DMS79 treated with DMSO at 0.1 percent for 48 hours (cell line): ENCODE data around the gene SIX3.

Source experiments
- DNase-seq: peaks from one replicate; lab custom pipeline; 2025; lab: John Stamatoyannopoulos, UW

SIX3 gene

DNA sequence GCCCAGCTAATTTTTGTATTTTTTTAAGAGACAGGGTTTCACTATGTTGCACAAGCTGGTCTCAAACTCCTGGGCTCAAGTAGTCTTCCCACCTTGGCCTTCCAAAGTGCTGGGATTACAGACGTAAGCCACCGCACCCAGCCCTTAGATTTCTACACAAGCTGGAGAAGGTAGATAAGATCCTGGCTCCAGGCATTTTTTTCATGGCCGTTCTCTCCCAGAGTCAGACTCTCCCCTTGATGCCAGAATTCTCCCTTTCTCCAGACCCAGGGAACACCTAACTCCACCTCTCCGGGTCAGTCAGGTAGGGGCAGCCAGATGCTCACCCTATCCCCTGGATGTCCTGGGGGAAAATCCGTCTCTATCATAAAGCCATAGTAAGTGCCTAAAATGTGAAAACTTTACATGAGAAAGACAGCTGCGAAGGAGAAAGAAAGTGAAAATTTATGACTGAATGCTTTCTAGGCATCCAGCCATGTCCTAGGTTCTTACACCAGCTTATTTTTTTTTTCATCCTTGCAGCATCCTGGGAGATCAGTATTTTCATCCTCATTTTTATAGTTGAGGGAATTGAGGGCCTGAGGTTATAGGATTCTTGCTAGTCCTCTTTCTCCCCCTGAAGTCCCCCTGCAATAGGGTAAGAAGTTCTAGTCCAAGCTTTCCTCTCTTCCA, 16.3 kb downstream of the SIX3 start:
- no peak for DNase-seq

GRCh38 chr2:44959855-44960254, 18.4 kb downstream of the SIX3 start:
- no peak for DNase-seq

DNA sequence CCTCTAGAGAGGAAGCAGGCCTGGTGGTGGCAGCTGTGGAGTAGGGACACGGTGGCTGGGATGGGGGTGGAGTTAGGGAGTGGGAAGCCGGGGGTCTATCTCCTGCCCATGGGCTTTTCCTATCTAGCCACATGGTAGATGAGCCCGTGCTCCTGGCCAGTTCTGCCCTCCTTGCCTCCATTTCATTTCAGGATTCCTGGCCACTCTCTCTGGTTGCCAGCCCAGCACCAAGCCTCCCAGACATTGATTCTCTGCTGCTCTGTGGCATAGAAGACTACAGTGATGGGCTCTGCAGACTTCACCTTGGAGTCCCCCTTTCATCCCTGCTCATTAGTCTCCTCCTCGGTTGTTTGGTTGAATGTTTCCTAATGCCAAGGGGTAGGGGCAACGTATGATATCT, 19.4 kb downstream of the SIX3 start:
- no peak for DNase-seq

GRCh38 chr2:44962176-44962695, 20.7 kb downstream of the SIX3 start:
- no peak for DNase-seq

DNA sequence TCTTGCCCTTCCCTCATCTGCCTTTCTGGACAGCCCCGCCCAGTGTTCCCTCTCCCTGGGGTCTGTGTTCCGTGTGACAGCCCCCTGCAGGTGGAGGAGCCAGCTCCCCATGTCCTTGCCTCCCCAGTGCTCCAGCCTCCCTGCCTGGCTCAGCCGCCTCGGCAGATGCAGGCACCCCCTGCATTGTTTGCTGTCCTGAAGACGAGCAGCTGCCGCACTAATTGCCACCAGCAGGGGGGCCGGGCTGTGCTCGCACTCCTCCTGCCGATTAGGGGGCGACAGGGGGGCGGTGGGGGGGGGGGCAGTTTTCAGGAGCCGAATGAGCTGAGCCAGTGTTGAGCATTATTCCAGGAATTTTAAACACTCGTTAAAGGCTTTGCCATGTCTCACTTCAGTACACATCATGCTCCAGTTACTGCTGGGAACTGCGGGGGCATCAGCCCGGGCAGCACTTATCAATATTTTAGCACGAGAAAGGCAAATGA, 23.3 kb downstream of the SIX3 start:
- DNase-seq: no peak

DNA sequence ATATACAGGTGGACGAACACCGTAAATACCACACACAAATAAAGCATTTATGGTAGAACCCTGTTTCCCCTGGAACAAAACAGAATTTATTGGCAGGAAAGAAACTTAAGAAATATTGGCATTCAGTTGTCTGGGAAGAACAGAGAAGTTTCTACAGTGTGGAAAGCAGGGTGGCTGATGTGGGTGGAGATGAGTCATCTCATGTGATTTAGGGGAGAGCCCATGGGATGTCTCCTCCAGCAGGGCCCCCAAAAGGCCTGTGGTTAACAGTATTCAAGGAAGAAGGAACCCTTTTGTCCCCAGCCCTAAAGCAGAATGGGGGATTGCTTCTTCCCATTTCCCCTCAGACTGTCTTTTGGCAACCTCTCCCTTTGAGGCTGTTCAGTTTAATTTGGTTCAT, 24.2 kb downstream of the SIX3 start:
- no peak for DNase-seq

GRCh38 chr2:44967056-44967455, 25.6 kb downstream of the SIX3 start:
- no peak for DNase-seq

DNA sequence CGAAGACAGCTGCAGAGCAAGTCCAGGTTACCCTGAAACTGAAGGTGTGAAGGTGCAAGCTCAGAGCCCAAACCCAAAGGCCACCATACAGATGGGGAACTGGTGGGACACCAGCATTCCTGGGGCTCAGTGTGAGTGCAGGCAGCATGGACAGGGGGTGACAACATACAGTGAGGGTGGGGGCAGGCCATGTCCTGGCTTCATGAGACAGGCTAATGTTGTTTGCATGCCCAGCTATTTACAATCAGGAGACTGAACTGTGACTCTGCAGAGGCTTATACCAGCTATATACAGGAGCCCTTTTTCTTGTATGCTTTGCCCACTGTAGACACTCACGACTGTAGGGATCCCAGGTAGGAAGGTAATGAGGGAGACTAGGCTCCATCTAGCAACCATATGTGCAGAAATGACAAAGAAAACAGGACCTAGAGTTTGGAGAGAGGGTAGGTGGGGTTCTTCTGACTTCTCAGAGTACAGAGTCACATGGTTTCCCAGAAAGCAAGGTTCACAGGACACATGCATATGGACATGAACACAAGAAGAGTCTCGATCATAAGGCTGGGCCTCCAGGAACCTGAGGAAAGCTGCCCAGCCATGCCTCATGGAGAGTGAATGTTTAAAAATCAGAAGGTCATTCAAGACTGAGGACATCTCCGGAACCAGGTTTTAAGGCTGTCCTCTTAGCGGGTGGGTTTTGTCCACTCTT, 26.4 kb downstream of the SIX3 start:
- DNase-seq: no peak

GRCh38 chr2:44969936-44970335, 28.4 kb downstream of the SIX3 start:
- no peak for DNase-seq

DNA sequence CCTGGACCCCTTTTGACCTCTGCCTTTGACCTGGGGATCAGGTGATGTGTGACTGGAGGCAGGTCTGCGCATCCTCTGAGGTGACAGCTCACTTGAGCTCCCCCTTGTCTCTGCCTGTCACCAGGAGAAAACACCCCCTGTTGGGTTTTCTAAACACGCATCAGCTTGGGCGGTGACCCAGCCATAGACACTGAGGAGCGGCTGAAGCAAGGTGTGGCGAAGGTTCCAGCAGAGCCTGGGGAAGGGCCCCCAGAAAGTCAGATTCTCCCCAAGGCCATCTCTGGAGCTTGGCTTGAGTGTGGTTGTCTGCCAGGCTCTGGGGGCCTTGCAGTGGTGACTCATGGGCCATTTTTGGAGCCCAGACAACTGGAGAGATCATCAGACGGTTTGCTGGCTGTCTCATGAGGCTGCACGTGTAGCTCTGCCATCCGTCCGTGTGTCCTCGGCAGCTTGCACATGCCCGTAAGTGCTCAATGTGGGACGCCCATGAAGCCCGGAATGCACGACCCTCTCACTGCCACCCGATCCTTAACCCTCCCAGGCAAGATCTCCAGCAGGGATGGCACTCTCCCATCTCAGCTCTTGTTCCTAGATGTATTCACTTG, 29.4 kb downstream of the SIX3 start:
- no peak for DNase-seq

DNA sequence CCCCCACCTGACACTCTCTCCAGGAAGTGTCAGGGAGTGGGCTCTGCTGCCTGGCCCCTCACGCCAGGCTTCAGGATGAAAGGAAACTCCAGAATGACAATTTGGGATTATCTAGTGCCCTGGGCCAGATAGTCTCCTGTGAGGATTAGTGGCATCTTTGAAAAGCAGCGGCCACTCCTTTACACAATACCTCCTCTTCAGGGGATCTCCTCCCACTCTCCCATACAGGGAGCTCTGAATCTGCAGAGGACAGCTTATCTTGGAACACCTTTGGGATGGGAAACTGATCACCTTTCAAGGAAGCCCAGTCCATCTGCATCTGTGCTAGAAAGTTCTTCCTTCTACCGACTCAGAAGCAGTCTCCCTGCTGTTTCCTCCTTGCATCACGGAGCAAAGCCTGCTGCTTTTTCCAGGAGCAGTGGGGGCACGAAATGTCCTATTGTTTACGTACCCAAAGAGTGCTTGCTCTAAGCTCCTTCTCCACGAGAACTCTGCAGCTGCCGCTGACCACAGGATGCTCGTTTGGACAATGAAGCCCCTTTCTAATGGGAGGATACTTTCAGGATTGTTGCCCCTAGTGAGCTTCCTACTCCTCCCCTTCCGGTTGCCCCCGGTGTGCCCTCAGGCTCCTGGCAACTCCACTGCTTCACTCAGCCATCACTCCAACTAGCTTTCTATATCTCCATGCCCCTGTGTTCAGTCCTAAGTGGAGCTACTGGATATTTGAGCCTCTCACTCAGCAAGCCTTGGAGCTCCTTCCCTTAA, 31.5 kb downstream of the SIX3 start:
- peak; percentile 76 for DNase-seq

DNA sequence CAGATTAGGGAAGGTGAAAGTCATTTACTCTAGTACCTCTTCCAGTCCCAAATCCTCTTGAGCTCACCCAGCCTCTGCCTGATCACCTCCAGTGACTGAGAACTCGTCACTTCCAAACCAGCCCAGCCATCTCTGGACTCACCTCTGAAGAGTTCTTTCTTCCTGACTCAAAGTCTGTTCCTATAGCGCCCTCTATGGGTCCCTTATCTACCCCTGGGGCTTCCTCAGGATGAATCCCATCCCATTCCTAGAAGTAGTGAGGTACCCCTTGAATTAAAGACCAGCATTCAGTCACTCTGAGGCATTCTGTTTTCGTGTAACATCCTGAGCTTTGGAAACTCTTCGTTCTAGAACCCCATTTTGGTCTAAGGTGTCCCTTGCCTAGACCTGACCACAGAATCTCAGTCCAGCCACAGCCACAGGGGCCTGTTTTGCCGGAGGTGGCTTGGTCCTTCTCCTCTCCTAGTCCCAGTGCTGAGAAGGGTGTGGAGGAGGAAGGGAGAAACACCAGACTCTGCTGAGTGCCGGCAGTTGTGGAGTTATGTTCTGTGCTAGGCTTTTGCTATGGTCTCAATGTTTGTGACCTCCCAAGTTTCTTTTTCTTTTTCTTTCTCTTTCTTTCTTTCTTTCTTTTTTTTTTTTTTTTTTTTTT, 32.7 kb downstream of the SIX3 start:
- peak; percentile 23 for DNase-seq

DNA sequence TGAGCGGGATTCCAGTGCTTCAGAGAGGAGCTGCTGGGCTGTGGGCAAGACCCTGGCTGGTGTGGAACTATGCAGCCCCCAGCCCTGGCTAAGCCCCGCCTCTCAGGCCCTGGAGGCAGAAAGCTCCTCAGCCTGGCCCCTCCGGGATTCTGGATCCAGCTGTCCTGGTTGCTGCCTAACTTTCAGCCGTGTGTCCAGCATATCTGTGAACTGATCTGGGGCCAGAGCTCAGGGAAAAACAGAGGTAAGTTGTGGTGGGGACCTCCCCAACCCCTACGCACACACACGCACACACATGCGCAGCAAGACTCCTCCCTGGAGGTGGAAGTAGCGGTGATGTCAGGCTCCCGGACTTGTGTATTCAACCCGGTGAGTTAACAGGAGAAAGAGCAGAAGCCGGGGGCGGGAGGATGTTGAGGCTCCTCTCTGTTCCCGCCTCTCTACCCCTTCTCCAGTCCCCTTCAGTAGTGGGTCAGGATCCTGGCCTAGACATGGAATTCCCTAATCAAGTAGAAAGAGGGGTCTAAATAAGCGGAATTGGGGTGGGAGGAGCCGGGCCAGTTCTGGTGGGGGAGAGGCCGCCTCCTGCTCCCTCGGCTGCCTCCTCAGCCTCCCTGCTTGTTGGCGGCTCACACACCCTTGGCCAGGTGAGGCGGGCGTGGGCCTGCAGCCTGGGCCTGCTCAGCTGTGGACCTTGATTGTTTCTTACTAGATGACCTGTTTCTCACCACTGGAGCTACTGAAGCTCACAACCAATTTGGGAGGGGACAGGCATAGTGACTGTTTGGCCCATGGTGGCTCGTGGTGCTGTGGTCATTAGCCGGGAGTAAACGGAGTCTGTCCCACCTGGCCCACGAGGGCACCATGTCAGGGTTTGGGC, 34.3 kb downstream of the SIX3 start:
- no peak for DNase-seq

DNA sequence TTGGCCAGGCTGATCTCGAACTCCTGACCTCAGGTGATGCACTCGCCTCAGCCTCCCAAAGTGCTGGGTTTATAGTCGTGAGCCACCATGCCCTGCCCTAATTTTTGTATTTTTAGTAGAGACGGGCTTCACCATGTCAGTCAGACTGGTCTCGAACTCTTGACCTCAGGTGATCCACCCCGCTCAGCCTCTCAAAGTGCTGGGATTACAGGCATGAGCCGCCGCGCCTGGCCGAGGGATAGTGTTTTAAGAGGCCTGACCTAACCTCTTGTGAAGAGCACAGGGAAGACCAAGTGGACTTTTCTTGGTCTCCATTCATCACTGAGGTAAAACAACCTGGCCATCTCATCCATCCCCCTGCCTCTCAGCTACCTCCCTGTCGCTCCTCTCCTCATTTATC, 38.1 kb downstream of the SIX3 start:
- DNase-seq: no peak

GRCh38 chr2:44980751-44981713, 39.5 kb downstream of the SIX3 start:
- DNase-seq: no peak

DNA sequence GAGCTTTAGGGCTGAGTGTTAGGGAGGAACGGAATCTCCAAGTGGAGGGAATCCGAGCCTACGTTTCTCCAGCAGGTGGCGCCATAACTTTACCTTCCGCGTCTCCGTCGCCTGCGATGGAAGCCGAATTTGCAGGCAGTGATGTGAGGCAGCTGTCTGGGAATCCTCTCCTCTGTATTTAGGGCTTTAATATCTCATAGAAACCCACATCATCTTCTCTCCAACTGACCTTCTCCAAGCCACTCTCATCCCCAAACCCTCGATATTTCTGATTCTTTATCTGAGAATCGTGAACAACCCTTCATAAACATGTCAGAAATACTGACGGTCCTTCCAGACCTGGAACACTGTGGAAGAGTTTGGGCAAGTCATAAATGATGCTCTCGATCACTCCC, 40.2 kb downstream of the SIX3 start:
- peak; percentile 78 for DNase-seq

DNA sequence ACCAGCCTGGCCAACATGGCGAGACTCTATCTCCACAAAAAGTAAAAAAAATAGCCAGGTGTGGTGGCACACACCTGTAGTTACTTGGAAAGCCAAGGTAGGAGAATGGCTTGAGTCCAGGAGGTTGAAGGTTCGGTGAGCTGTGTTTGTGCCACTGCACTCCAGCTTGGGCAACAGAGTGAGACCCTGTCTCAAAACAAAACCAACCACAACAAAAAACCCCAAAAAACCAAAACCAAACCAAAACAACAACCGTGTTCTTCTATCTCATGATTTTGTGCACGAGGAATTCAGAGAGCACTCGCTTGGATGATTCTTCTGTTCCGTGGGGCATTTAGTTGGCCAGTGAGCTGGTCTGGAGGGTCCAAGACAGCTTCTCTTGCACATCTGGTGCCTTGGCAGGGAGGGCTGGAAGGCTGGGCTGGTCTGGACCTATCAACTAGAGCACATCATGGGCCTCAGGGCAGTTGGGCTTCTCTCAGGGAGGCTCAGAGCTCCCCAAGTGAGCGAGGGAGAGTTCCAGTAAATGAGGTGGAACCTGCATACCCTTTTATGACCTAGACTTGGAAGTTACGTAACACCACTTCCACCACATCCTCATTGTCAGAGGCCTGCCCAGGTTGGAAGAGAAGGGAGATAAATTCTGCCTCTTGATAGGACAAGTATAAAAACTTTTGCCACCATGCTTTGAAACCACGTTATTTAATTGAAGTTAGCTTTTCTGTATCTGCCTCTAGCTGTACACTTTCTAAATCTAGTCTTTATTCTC, 42.5 kb downstream of the SIX3 start:
- no peak for DNase-seq

- DNase-seq: no peak
These were observed 47.7 kb downstream of the SIX3 start for GRCh38 chr2:44989176-44989575.

DNA sequence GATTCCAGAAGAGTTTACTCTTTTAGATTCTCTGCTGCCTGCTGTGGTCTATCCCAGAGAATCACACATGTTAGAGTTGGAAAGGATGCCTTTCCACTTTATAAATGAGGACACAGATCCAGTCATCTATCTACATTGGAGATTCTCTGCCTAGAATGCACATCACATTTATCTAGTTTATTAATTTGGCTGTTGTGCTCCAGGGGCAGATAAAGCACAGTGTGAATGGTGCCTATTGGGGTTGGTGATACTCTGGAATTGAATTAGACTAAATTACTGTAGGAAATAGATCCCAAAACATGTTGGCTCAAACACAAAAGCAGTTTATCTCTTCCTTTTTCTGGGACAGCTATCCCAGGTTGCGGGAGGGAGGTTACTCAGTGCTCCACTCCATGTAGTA, 52.9 kb downstream of the SIX3 start:
- DNase-seq: no peak
